HepG2 (cell line): ENCODE results near the gene MVP. TPM values are rescaled to one million over a fixed set of nuclear protein-coding genes. Genes with fewer than 3 reads are reported as not detected.

Source experiments
- DRAP1 ChIP-seq: IDR thresholded peaks from 2 replicates; pipeline ENCODE4 v1.6.1; 2016; ENCODE audit warnings: missing genetic modification reagents, missing compliant biosample characterization
- GRHL1 ChIP-seq: sonication (generic); formaldehyde crosslinking; conservative IDR thresholded peaks from 2 replicates; pipeline ENCODE4 v1.8.0; 2022; ENCODE audit warnings: missing genetic modification reagents
- HNF1B ChIP-seq: sonication (generic); formaldehyde crosslinking; IDR thresholded peaks from 2 replicates; pipeline ENCODE4 v1.5.1; 2020; ENCODE audit warnings: mild to moderate bottlenecking, moderate library complexity, missing genetic modification reagents
- HNRNPK ChIP-seq: fragments of 200-400 bp; formaldehyde crosslinking; IDR thresholded peaks from 2 replicates; pipeline ENCODE4 v1.6.1; 2018; ENCODE audit warnings: low read length, low read depth, moderate library complexity, mild to moderate bottlenecking; ENCODE audit not compliant: poor library complexity, severe bottlenecking
- KAT7 ChIP-seq: IDR thresholded peaks from 2 replicates; pipeline ENCODE4 v1.6.1; 2018; ENCODE audit warnings: borderline replicate concordance, missing compliant biosample characterization
- RARG ChIP-seq: sonication (generic); formaldehyde crosslinking; IDR thresholded peaks from 2 replicates; pipeline ENCODE4 v1.4.0; 2020; ENCODE audit warnings: low read depth, mild to moderate bottlenecking, missing genetic modification reagents
- RELA ChIP-seq: sonication (generic); formaldehyde crosslinking; IDR thresholded peaks from 2 replicates; pipeline ENCODE4 v1.4.0; 2020; ENCODE audit warnings: missing genetic modification reagents
- REST ChIP-seq, 2 experiments: IDR thresholded peaks; 2 replicates each; pipeline ENCODE4 v1.6.1; 2011 to 2012; ENCODE audit warnings: low read length in 2 of 2, borderline replicate concordance in 1 of 2, low read depth in 1 of 2, mild to moderate bottlenecking in 1 of 2, moderate library complexity in 1 of 2
- TFAP4 ChIP-seq: sonication (generic); IDR thresholded peaks from 2 replicates; pipeline ENCODE4 v1.6.1; 2016; ENCODE audit warnings: low read depth, borderline replicate concordance
- UBTF ChIP-seq: sonication (generic); formaldehyde crosslinking; IDR thresholded peaks from 2 replicates; pipeline ENCODE4 v1.4.0; 2020; ENCODE audit warnings: mild to moderate bottlenecking, missing genetic modification reagents
- ZBTB1 ChIP-seq: sonication (generic); formaldehyde crosslinking; IDR thresholded peaks from 2 replicates; pipeline ENCODE4 v1.4.0; 2020; ENCODE audit warnings: missing genetic modification reagents, borderline replicate concordance
- ZBTB33 ChIP-seq: sonication (generic); formaldehyde crosslinking; IDR thresholded peaks from 2 replicates; pipeline ENCODE4 v1.4.0; 2020; ENCODE audit warnings: missing genetic modification reagents
- ZNF138 ChIP-seq: sonication (generic); formaldehyde crosslinking; IDR thresholded peaks from 2 replicates; pipeline ENCODE4 v1.5.0; 2020; ENCODE audit warnings: mild to moderate bottlenecking, low read depth, missing genetic modification reagents
- ZSCAN20 ChIP-seq: sonication (generic); formaldehyde crosslinking; IDR thresholded peaks from 2 replicates; pipeline ENCODE4 v1.4.0; 2020; ENCODE audit warnings: missing genetic modification reagents, mild to moderate bottlenecking, borderline replicate concordance
- polyA plus RNA-seq, 8 experiments: library from polyadenylated mRNA; depleted of rRNA in 3 of 8; stranded (reverse) in 7 of 8; unstranded in 1 of 8; fragments of >200 nt; fragmentation: Illumina TruSeq in 4 of 8; extraction: Trizol in 4 of 8; gene quantifications; 2 replicates each; pipeline versions ENCODE4 v1.2.1 to v1.2.3, GENCODE V29; 2011 to 2016; ENCODE audit warnings: low read depth in 4 of 8, missing spikeins in 1 of 8, mixed read lengths in 1 of 8; ENCODE audit not compliant: insufficient read depth in 1 of 8
- total RNA-seq, 5 experiments: library from RNA; depleted of rRNA; stranded (reverse); fragments of >200 nt; fragmentation: Illumina TruSeq; extraction: Trizol; gene quantifications; 2 replicates each; pipeline ENCODE4 v1.2.3, GENCODE V29; 2016; ENCODE audit warnings: low read depth in 1 of 5

MVP gene
- total and polyA plus RNA-seq, 2 of the 13 experiments (the other 11 are each of a cell fraction or from before 2014, with no cell fraction given) = 22.9 to 43.5 TPM

- TF ChIP-seq RARG (CRISPR knock-in tag) (no peak), GRHL1 (CRISPR knock-in tag) (no peak), ZNF138 (CRISPR knock-in tag) (no peak), RELA (CRISPR knock-in tag) (peak; percentile 94), KAT7 (CRISPR knock-in tag) (no peak), HNRNPK (no peak), DRAP1 (CRISPR knock-in tag) (peak; percentile 67), UBTF (CRISPR knock-in tag) (peak; percentile 56), TFAP4 (no peak), HNF1B (peak; percentile 39), ZBTB1 (CRISPR knock-in tag) (0 out of 2 replicates have a peak, but pooled peaks have one; percentile 20), ZBTB33 (CRISPR knock-in tag) (no peak), ZSCAN20 (CRISPR knock-in tag) (peak; percentile 69; the same call in 1 of the 2 replicates), REST (IDR thresholded peaks at IDR 0.05; ENCODE audit: borderline replicate concordance in 1 of 2, low read depth in 1 of 2, low read length in 2 of 2) (no peak)
These were observed 8.9 kb upstream of the MVP start (continued) for GRCh38 chr16:29811170-29811895.
